LNCaP clone FGC (cell line): ENCODE data around the gene CHRNA1.

Experiments
- DNase-seq: peaks from one replicate; pipeline ENCODE4 v3.0.0-alpha.2; 2011; ENCODE audit warnings: low read depth
- H3K4me3 ChIP-seq: 2 replicates; pipeline ENCODE4 v1.5.1; 2011; ENCODE audit warnings: mild to moderate bottlenecking, low read depth, low read length, control low read depth
- TF ChIP-seq, protein P1 (sequence below): IDR thresholded peaks from 2 replicates; pipeline ENCODE4 v1.5.1; 2012; ENCODE audit warnings: mild to moderate bottlenecking; ENCODE audit not compliant: control insufficient read depth, insufficient read depth; ENCODE audit errors: extremely low read depth

The CHRNA1 gene

GRCh38 chr2:174791020-174791419 lies 26.7 kb upstream of the CHRNA1 start:
- no peak overlapping the region for H3K4me3 ChIP-seq
- TF ChIP-seq, protein P1, sequence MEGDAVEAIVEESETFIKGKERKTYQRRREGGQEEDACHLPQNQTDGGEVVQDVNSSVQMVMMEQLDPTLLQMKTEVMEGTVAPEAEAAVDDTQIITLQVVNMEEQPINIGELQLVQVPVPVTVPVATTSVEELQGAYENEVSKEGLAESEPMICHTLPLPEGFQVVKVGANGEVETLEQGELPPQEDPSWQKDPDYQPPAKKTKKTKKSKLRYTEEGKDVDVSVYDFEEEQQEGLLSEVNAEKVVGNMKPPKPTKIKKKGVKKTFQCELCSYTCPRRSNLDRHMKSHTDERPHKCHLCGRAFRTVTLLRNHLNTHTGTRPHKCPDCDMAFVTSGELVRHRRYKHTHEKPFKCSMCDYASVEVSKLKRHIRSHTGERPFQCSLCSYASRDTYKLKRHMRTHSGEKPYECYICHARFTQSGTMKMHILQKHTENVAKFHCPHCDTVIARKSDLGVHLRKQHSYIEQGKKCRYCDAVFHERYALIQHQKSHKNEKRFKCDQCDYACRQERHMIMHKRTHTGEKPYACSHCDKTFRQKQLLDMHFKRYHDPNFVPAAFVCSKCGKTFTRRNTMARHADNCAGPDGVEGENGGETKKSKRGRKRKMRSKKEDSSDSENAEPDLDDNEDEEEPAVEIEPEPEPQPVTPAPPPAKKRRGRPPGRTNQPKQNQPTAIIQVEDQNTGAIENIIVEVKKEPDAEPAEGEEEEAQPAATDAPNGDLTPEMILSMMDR, result no peak
- DNase-seq, result no peak

GRCh38 chr2:174789001-174789400 lies 24.7 kb upstream of the CHRNA1 start:
- DNase-seq, result no peak
- TF ChIP-seq, protein P1, result no peak
- H3K4me3 ChIP-seq, result no peak overlapping the region

DNA sequence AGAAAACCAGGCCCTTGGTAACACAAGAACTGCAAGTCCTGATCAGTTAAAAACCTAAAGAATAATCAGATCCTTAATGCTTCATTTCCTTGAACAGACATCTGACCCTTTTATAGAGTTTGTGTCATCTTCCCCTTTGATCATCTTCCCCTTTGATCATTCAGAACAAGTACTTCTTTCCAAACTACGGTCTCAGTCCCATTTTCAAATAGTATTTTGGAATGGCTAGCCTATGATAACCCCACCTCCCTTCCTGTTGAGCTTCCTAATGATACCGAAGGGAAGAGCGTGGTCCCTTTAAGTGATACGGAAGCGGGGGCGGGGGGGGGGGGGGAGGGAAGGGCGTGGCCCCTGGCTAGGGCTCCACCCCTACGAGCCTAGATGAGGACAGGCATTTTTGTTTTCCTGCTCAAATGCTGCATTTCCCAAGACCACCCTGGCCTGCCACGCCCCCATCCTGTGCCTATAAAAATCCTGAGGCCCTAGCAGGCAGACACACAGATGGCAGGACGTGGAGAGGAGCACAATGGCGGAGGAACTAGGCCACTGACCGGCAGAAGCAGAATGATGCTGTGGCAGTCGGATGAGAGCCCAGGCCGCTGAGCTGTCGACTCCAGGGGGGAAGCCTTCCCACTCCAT lies 24.1 kb upstream of the CHRNA1 start:
- DNase-seq, result no peak
- H3K4me3 ChIP-seq, result no peak overlapping the region
- TF ChIP-seq, protein P1, result no peak

DNA sequence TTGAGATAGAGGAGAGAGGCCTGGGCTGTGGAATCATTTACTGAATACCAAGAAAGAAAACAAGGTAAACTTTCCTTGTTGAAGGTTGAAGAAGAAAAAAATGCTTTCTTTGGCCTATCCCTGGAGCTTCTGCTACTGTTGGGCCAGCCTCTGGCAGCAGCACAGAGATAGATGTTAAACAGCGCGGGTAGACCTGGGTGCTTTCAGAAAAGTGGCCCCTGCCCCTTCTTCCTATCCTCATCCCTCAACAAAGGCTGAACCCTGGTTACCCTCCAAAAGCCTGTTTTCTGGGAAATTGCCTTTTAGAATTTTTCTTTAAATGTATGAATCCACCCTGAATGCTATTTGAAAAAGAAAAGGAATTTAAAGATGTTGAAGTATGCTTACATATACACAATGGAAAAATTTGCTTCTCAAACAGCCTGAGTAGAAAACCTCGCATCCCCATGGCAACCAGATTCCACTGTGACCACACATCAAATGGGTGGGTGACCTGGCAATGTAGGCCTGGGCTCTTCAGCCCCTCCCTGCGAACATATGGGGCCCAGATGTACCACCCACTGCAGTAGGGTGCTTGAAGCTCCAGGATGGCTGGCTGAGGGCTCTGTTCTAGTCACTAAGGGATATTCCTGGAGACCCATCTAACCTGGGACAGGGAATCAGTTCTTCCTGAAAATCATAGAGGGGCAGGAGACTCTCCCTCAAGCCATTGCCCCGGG lies 23.4 kb upstream of the CHRNA1 start:
- no peak overlapping the region for H3K4me3 ChIP-seq
- DNase-seq, result no peak
- TF ChIP-seq, protein P1, result no peak

GRCh38 chr2:174786066-174786725 lies 21.9 kb upstream of the CHRNA1 start:
- DNase-seq, result no peak
- no peak overlapping the region for H3K4me3 ChIP-seq
- TF ChIP-seq, protein P1, result no peak

DNA sequence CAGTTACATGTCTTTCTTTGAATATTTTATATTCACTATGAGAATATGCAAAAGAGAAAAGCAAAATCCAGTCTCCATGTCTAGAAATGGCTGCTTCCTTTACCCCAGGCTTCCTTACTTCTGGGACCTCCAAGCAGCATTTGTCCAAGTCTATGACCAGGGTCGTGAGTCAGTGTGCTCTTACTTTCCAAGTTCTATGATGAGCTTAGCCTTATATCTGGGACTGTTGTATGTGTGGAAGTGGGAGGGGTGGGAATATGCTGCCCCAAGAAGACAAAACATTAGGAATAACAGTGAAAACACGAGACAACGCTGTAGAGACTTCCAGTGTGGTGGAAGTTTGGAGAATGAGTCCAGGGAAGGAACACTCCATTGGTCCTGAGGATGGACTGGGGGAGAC lies 21.2 kb upstream of the CHRNA1 start:
- TF ChIP-seq, protein P1, result no peak
- no peak for DNase-seq
- H3K4me3 ChIP-seq, result no peak overlapping the region
